SU-DHL-6 (cell line): ENCODE results near the gene ALKBH6.

ENCODE experiments used
- H2AFZ ChIP-seq: fragments of 200-600 bp; sonication (generic); 2 replicates; pipeline ENCODE4 v1.6.1; 2014; ENCODE audit warnings: low read depth, mild to moderate bottlenecking, moderate library complexity, mixed read lengths, antibody characterized with exemption, low read length; ENCODE audit not compliant: severe bottlenecking
- H3F3A ChIP-seq: fragments of 200-600 bp; shearing (Covaris generic); 2 replicates; pipeline ENCODE4 v1.6.0; 2016; ENCODE audit warnings: antibody characterized with exemption, mild to moderate bottlenecking; ENCODE audit not compliant: insufficient read depth
- H3K27ac ChIP-seq: fragments of 200-600 bp; sonication (generic); 2 replicates; pipeline ENCODE4 v1.5.1; 2016; ENCODE audit warnings: low read depth, mild to moderate bottlenecking, low read length, moderate library complexity, mixed read lengths
- H3K27me3 ChIP-seq: fragments of 200-600 bp; sonication (generic), shearing (Covaris generic); 2 replicates; pipeline ENCODE4 v1.6.0; 2014; ENCODE audit warnings: mild to moderate bottlenecking, low read length
- H3K36me3 ChIP-seq: fragments of 200-600 bp; sonication (generic); 2 replicates; pipeline ENCODE4 v1.6.1; 2014; ENCODE audit warnings: mild to moderate bottlenecking, low read length, mixed read lengths
- H3K4me2 ChIP-seq: fragments of 300-600, 200-600 bp; shearing (Covaris generic), sonication (generic); 2 replicates; pipeline ENCODE4 v1.6.0; 2014; ENCODE audit warnings: low read length, low read depth, mild to moderate bottlenecking; ENCODE audit not compliant: poor library complexity, severe bottlenecking
- H3K4me3 ChIP-seq: fragments of 200-600 bp; sonication (generic); 2 replicates; pipeline ENCODE4 v1.5.1; 2014; ENCODE audit warnings: antibody characterized with exemption, low read length, mild to moderate bottlenecking, mixed read lengths; ENCODE audit not compliant: insufficient read depth, poor library complexity, severe bottlenecking
- H3K79me2 ChIP-seq: fragments of 200-600 bp; sonication (generic); 2 replicates; pipeline ENCODE4 v1.6.1; 2014; ENCODE audit warnings: mild to moderate bottlenecking, low read length, moderate library complexity; ENCODE audit not compliant: insufficient read depth
- H3K9ac ChIP-seq: fragments of 200-600 bp; sonication (generic); 2 replicates; pipeline ENCODE4 v1.7.0; 2014; ENCODE audit warnings: mild to moderate bottlenecking, low read length
- H3K9me2 ChIP-seq: fragments of 200-600 bp; sonication (generic); replicated peaks from 2 replicates; pipeline ENCODE4 v1.6.1; 2014; ENCODE audit warnings: low read length; ENCODE audit not compliant: insufficient read depth
- H3K9me3 ChIP-seq: fragments of 200-600 bp; sonication (generic); 2 replicates; pipeline ENCODE4 v1.6.1; 2014; ENCODE audit warnings: low read length, mixed read lengths; ENCODE audit not compliant: insufficient read depth
- H4K20me1 ChIP-seq: fragments of 200-600 bp; sonication (generic); 2 replicates; pipeline ENCODE4 v1.6.1; 2014; ENCODE audit warnings: low read depth, mild to moderate bottlenecking, antibody characterized with exemption, low read length, moderate library complexity, mixed read lengths
- CTCF ChIP-seq: fragments of 200-600 bp; sonication (generic); IDR thresholded peaks from one replicate; pipeline ENCODE4 v1.5.1; 2017; ENCODE audit warnings: antibody characterized with exemption, mild to moderate bottlenecking, low read length, moderate library complexity; ENCODE audit not compliant: insufficient read depth, poor library complexity, severe bottlenecking
- EZH2phosphoT487 ChIP-seq: fragments of 200-600 bp; sonication (generic), shearing (Covaris generic); conservative IDR thresholded peaks from 2 replicates; pipeline ENCODE4 v1.6.1; 2018; ENCODE audit warnings: mild to moderate bottlenecking, antibody characterized with exemption, low read length, moderate library complexity, mixed read lengths

The ALKBH6 gene

DNA sequence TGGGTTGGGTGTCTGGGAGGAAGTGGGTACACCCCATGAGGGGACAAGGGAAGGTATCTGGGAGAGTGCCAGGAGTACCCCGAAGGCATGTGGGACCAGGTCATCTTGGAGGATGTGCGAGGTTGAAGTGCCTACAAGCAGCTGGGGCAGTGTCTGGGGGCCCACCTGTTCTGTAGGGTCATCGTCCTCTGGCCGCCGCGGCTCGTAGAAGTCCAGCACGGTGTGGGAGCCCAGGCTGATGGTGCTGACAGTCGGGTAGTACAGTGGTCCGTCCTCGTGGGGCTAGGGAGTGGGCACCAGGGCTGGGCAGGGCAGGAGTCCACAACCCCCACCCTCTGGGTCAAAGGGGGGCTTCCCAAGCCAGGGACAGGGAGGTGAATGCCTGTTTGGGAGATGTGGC is 3.6 kb downstream of the ALKBH6 start:
- no peak overlapping the region for H3K4me3 ChIP-seq
- H3K36me3 ChIP-seq, result no peaks in the 10 kb centered on the region
- H3K9me2 ChIP-seq, result no peaks in the 10 kb centered on the region
- H3K27ac ChIP-seq, result no peak overlapping the region
- H3K27me3 ChIP-seq, result no peaks in the 10 kb centered on the region
- TF ChIP-seq EZH2phosphoT487, result no peak
- no peak for TF ChIP-seq CTCF
- H3K79me2 ChIP-seq, result peaks cover 12% of the 10 kb centered on the region; the same call in 1 of the 2 replicates
- no peak overlapping the region for H3K4me2 ChIP-seq
- peaks cover 7% of the 10 kb centered on the region; the same call in 1 of the 2 replicates for H3F3A ChIP-seq
- no peak overlapping the region for H3K9ac ChIP-seq
- H4K20me1 ChIP-seq, result no peaks in the 10 kb centered on the region
- H2AFZ ChIP-seq, result no peak overlapping the region
- H3K9me3 ChIP-seq, result no peaks in the 10 kb centered on the region

DNA sequence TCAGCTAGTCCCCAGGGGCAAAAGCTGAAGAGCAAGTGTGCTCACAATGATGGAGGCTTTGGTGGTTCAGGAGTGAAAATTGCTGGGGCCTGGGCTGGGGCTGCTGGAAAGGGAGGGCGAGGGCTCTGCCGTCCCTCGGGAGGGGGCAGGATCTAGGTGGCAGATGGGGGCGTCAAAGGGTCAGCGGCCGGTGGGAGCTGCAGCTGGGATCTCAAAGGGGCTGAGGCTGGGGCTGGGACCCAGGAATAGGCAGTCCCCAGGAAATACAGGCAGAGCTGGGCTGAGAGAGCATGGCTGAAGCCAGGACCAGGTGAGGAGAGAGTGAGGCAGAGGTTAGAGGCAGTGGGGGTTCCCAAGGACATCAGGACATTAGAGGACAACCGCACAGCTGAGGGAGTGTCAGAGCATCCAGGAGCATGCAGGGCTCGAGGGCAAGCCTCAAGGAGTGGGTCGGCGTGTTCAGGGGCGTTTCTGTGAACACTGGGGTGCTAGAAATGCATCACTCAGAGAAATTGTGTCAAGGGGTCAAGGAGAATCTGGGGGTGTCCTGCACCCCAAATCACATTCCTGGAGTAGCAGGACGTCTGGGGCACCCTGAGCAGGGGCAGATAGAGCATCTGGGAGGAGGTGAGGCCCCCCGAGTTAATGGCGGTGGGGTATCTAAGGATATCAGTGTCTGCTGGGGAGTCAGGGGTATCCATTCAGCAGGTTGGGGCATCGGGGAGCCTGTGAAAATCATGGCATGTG is 4.2 kb downstream of the ALKBH6 start:
- TF ChIP-seq EZH2phosphoT487 (no peak), CTCF (no peak)

GRCh38 chr19:36009220-36009619 is 4.8 kb downstream of the ALKBH6 start:
- H3K36me3 ChIP-seq, result no peaks in the 10 kb centered on the region
- no peaks in the 10 kb centered on the region for H4K20me1 ChIP-seq
- no peak overlapping the region for H3K27ac ChIP-seq
- H3K4me2 ChIP-seq, result peak overlapping the region; percentile 41
- H3F3A ChIP-seq, result peaks cover 7% of the 10 kb centered on the region; the same call in 1 of the 2 replicates
- no peaks in the 10 kb centered on the region for H3K9me2 ChIP-seq
- H3K9ac ChIP-seq, result peak overlapping the region; percentile 51
- H3K79me2 ChIP-seq, result peaks cover 5% of the 10 kb centered on the region; the same call in 1 of the 2 replicates
- peak overlapping the region; percentile 43 for H3K4me3 ChIP-seq
- H3K9me3 ChIP-seq, result no peaks in the 10 kb centered on the region
- no peaks in the 10 kb centered on the region for H3K27me3 ChIP-seq
- H2AFZ ChIP-seq, result no peak overlapping the region
- TF ChIP-seq EZH2phosphoT487 (no peak), CTCF (no peak)

More for the DNA sequence above, 4.2 kb downstream of the ALKBH6 start:
- H3K9me2 ChIP-seq, result no peaks in the 10 kb centered on the region
- no peaks in the 10 kb centered on the region for H3K36me3 ChIP-seq
- no peak overlapping the region for H3K4me3 ChIP-seq
- peaks cover 8% of the 10 kb centered on the region; the same call in 1 of the 2 replicates for H3K79me2 ChIP-seq
- peak overlapping the region; percentile 51; the same call in 1 of the 2 replicates for H3K9ac ChIP-seq
- H3F3A ChIP-seq, result peaks cover 7% of the 10 kb centered on the region; the same call in 1 of the 2 replicates
- no peak overlapping the region for H3K27ac ChIP-seq
- H3K9me3 ChIP-seq, result no peaks in the 10 kb centered on the region
- peak overlapping the region; percentile 41 for H3K4me2 ChIP-seq
- no peaks in the 10 kb centered on the region for H4K20me1 ChIP-seq
- H3K27me3 ChIP-seq, result no peaks in the 10 kb centered on the region
- H2AFZ ChIP-seq, result no peak overlapping the region
